GM12891 (cell line): ENCODE measurements around the gene TMEM204.

ENCODE experiments used
- POLR2A ChIP-seq: IDR thresholded peaks from 2 replicates; pipeline ENCODE4 v1.6.1; 2011; ENCODE audit warnings: low read depth, low read length, control low read depth
- POLR2AphosphoS5 ChIP-seq: IDR thresholded peaks from 2 replicates; pipeline ENCODE4 v1.6.1; 2011; ENCODE audit warnings: low read depth, low read length, control low read depth
- SPI1 ChIP-seq: IDR thresholded peaks from 2 replicates; pipeline ENCODE4 v1.6.1; 2011; ENCODE audit warnings: low read depth, low read length, control low read depth

GRCh38 chr16:1505073-1505844, 28.2 kb upstream of the TMEM204 start:
- TF ChIP-seq POLR2A (no peak), POLR2AphosphoS5 (no peak), SPI1 (no peak)
